Measurements from ENCODE around the gene GABARAP. TPM values are rescaled to one million over a fixed set of nuclear protein-coding genes. Genes with fewer than 3 reads are reported as not detected.

GABARAP gene
- total RNA-seq, 2 donors from 2014 or later: 145 to 482 TPM

- Histone ChIP-seq H3K9me3 (no peaks in the 10 kb centered on the region), H3K27me3 (no peaks in the 10 kb centered on the region), H3K4me3 (no peak overlapping the region), H3K27ac (peak overlapping the region in 2 of 4 donors; percentile 27 to 79), H3K36me3 (replicated peaks in 1 of 2; ENCODE audit: insufficient read depth in 1 of 2, low read depth in 2 of 2) (no peaks in the 10 kb centered on the region), H3K4me1 (peaks cover 24% of the 10 kb centered on the region)
- 11 to 22% methylated on average over 7 to 42 of the region's 43 CpGs for WGBS, 2 donors
- no peak for ATAC-seq
- intact Hi-C loops (cut with DNase I): loop anchor here (10.0 kb wide), 1 partner anchor 217 kb away; no protein-coding TSS in a partner anchor
- peak in 2 of 4 donors; percentile 31 to 34 for DNase-seq
- TF ChIP-seq CTCF (IDR thresholded peaks at IDR 0.05) (no peak), POLR2A (IDR thresholded peaks at IDR 0.05) (no peak)
Observed at GRCh38 chr17:7281953-7282751, 39.9 kb upstream of the GABARAP start.

- TF ChIP-seq POLR2A (IDR thresholded peaks at IDR 0.05) (no peak), CTCF (IDR thresholded peaks at IDR 0.05) (no peak)
- intact Hi-C loops (cut with DNase I): loop anchor here (10.0 kb wide), 1 partner anchor 217 kb away; no protein-coding TSS in a partner anchor
- peak within 1 kb of the TSS; percentile 42 to 79 (median 70) for H3K27ac ChIP-seq
- H3K4me1 ChIP-seq: peaks cover 24% of the 10 kb centered on the region
- H3K4me3 ChIP-seq: no peak within 1 kb of the TSS
- H3K9me3 ChIP-seq: no peaks in the 10 kb centered on the region
- ATAC-seq (peak; percentile 89), DNase-seq (peak; percentile 93 to 97 (median 95))
- no peaks in the 10 kb centered on the region for H3K36me3 ChIP-seq (replicated peaks in 1 of 2; ENCODE audit: insufficient read depth in 1 of 2, low read depth in 2 of 2)
- H3K27me3 ChIP-seq: no peaks in the 10 kb centered on the region
- WGBS, 2 donors: 0 to 3% methylated on average over 14 to 71 of the region's 71 CpGs
Observed at GRCh38 chr17:7281074-7281952, 39.1 kb upstream of the GABARAP start, which contains the start of gene SLC2A4. SLC2A4 (plus strand) TSS chr17:7281718; CDS start chr17:7281935, 217 bp downstream.

GRCh38 chr17:7280519-7281073 is 38.3 kb upstream of the GABARAP start:
- Histone ChIP-seq H3K27ac (peak overlapping the region; percentile 42 to 79 (median 70)), H3K4me1 (peaks cover 24% of the 10 kb centered on the region), H3K9me3 (no peaks in the 10 kb centered on the region), H3K27me3 (no peaks in the 10 kb centered on the region), H3K36me3 (replicated peaks in 1 of 2; ENCODE audit: insufficient read depth in 1 of 2, low read depth in 2 of 2) (no peaks in the 10 kb centered on the region), H3K4me3 (no peak overlapping the region)
- 0 to 1% methylated on average over 17 to 29 of the region's 29 CpGs for WGBS, 2 donors
- DNase-seq: peak; percentile 84 to 88 (median 86)
- TF ChIP-seq CTCF (IDR thresholded peaks at IDR 0.05) (peak; percentile 82 to 98 (median 97)), POLR2A (IDR thresholded peaks at IDR 0.05) (no peak)
- peak; percentile 85 for ATAC-seq
- intact Hi-C loops (cut with DNase I): loop anchor here (10.0 kb wide), 1 partner anchor 216 kb away; no protein-coding TSS in a partner anchor

GRCh38 chr17:7279448-7279847 is 37.2 kb upstream of the GABARAP start:
- Histone ChIP-seq H3K4me3 (no peak overlapping the region), H3K4me1 (peaks cover 24% of the 10 kb centered on the region), H3K9me3 (no peaks in the 10 kb centered on the region), H3K36me3 (replicated peaks in 1 of 2; ENCODE audit: insufficient read depth in 1 of 2, low read depth in 2 of 2) (no peaks in the 10 kb centered on the region), H3K27ac (no peak overlapping the region), H3K27me3 (no peaks in the 10 kb centered on the region)
- DNase-seq (no peak), ATAC-seq (no peak)
- WGBS, 2 donors: 81 to 85% methylated on average over 8 of the region's 8 CpGs
- intact Hi-C loops (cut with DNase I): no loop called here
- no peak for TF ChIP-seq POLR2A (IDR thresholded peaks at IDR 0.05)
- no peak for TF ChIP-seq CTCF (IDR thresholded peaks at IDR 0.05)
